ENCODE results near the gene PSME2.

GRCh38 chr14:24136684-24137528, 9.5 kb downstream of the PSME2 start:
- TF ChIP-seq CTCF (IDR thresholded peaks at IDR 0.05) (no peak), POLR2A (IDR thresholded peaks at IDR 0.05) (no peak)
